Measurements from ENCODE around the gene RACGAP1.

RACGAP1 gene

DNA sequence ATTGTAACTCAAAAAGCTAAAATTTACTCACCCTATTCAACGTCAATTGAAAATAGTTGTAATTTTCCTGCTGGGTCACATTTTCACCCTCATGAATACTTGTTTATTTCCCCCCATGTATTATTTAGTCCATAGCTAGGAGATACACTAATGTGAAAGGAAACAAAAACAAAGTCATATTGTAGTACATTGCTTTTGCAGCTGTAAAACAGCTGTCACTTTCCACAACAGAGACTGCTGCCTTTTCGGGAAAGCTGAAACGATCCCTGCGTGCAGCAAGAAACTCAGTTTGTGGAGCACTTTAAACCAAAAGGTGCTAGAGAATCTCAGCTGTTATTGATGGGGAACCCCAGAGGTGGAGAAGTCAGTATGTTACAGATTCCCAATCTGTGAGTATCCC is 4.3 kb downstream of the RACGAP1 start:
- no peak for TF ChIP-seq ARNTL (CRISPR knock-in tag; IDR thresholded peaks at IDR 0.05; ENCODE audit: borderline replicate concordance, low read depth)
- TF ChIP-seq, protein P1, sequence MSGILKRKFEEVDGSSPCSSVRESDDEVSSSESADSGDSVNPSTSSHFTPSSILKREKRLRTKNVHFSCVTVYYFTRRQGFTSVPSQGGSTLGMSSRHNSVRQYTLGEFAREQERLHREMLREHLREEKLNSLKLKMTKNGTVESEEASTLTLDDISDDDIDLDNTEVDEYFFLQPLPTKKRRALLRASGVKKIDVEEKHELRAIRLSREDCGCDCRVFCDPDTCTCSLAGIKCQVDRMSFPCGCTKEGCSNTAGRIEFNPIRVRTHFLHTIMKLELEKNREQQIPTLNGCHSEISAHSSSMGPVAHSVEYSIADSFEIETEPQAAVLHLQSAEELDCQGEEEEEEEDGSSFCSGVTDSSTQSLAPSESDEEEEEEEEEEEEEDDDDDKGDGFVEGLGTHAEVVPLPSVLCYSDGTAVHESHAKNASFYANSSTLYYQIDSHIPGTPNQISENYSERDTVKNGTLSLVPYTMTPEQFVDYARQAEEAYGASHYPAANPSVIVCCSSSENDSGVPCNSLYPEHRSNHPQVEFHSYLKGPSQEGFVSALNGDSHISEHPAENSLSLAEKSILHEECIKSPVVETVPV (CRISPR knock-in tag; IDR thresholded peaks at IDR 0.05): no peak
- no peak for TF ChIP-seq ZNF565 (CRISPR knock-in tag; conservative IDR thresholded peaks at IDR 0.05; ENCODE audit: low read depth)
- no peak for TF ChIP-seq PPARA (CRISPR knock-in tag; IDR thresholded peaks at IDR 0.05; ENCODE audit: borderline replicate concordance)
- TF ChIP-seq ZC3H10 (CRISPR knock-in tag; IDR thresholded peaks at IDR 0.05): no peak
- no peak for TF ChIP-seq BACH2 (CRISPR knock-in tag; IDR thresholded peaks at IDR 0.05; ENCODE audit: borderline replicate concordance)
- TF ChIP-seq, protein P2, sequence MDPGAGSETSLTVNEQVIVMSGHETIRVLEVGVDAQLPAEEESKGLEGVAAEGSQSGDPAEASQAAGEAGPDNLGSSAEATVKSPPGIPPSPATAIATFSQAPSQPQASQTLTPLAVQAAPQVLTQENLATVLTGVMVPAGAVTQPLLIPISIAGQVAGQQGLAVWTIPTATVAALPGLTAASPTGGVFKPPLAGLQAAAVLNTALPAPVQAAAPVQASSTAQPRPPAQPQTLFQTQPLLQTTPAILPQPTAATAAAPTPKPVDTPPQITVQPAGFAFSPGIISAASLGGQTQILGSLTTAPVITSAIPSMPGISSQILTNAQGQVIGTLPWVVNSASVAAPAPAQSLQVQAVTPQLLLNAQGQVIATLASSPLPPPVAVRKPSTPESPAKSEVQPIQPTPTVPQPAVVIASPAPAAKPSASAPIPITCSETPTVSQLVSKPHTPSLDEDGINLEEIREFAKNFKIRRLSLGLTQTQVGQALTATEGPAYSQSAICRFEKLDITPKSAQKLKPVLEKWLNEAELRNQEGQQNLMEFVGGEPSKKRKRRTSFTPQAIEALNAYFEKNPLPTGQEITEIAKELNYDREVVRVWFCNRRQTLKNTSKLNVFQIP (CRISPR knock-in tag; IDR thresholded peaks at IDR 0.05; ENCODE audit: borderline replicate concordance, low read depth): no peak
- no peak for TF ChIP-seq TOX (CRISPR knock-in tag; IDR thresholded peaks at IDR 0.05; ENCODE audit: borderline replicate concordance)
- no peak for TF ChIP-seq ESRRG (CRISPR knock-in tag; IDR thresholded peaks at IDR 0.05)
- TF ChIP-seq OSR1 (CRISPR knock-in tag; IDR thresholded peaks at IDR 0.05): no peak
- no peak for TF ChIP-seq SNAI2 (CRISPR knock-in tag; IDR thresholded peaks at IDR 0.05)
- TF ChIP-seq ZNF70 (CRISPR knock-in tag; IDR thresholded peaks at IDR 0.05): no peak
- no peak for TF ChIP-seq GLIS3 (CRISPR knock-in tag; IDR thresholded peaks at IDR 0.05)
- ATAC-seq: no peak

DNA sequence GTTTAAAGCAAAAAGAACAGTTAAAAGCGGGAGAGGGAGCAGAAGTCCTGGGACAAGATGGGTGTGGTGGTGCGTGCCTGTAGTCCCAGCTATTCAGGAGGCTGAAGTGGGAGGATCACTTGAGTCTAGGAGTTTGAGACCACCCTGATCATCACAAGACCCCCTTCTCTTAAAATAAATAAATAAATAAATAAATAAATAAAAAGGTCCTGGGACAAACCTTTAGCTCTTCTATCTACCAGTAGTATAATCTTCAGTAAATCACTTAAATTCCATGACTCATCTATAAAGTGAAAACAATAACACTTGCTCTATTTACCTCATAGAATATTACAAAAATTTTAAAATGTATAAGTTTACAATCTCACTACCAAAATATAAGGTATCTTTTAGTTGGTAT is 5.8 kb downstream of the RACGAP1 start:
- no peak for ATAC-seq
- no peak for TF ChIP-seq TOX (CRISPR knock-in tag; IDR thresholded peaks at IDR 0.05; ENCODE audit: borderline replicate concordance)

DNA sequence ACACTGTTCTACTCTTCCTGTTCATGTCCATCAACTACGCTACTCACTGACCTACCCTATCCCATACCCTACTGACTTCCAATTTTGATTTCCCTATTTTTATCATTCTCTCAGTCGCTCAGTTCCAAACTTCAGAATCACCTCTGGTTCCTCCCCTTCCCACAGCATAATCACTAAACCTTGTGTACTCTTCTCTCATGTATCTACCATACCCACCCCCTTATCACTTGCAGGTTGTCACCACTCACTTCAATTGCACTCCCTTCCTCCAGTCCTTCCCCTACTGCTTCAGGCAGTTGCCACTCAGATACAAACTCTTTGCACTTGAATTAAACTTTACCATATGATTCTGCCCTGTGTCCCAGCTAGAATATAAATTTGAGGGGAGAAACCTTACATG is 6.3 kb downstream of the RACGAP1 start:
- TF ChIP-seq ARNTL (CRISPR knock-in tag; IDR thresholded peaks at IDR 0.05; ENCODE audit: borderline replicate concordance, low read depth) (no peak), RARB (CRISPR knock-in tag; IDR thresholded peaks at IDR 0.05) (no peak), ISL1 (CRISPR knock-in tag; IDR thresholded peaks at IDR 0.05) (no peak), ESRRG (CRISPR knock-in tag; IDR thresholded peaks at IDR 0.05) (no peak), BACH2 (CRISPR knock-in tag; IDR thresholded peaks at IDR 0.05; ENCODE audit: borderline replicate concordance) (no peak), OSR1 (CRISPR knock-in tag; IDR thresholded peaks at IDR 0.05) (no peak), ZC3H10 (CRISPR knock-in tag; IDR thresholded peaks at IDR 0.05) (no peak), CSDC2 (CRISPR knock-in tag; IDR thresholded peaks at IDR 0.05) (no peak)
- ATAC-seq: no peak

DNA sequence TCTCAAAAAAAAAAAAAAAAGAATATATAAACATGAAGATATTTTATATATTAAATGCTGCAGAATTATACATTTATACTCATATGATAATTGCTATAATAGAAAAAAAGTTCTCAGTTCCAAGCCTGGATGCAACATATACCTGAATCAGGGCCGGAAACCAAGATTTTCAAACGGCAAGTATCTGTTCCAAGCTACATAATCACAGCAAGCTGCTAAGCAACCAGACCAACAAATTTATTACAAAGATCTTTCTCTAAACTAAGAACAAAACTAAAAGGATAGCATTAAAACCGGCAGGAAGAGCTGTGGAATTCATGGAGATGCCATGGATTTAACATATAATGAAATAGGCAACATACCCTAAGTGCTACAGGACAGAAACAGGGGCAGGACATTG is 7.1 kb downstream of the RACGAP1 start:
- TF ChIP-seq CSDC2 (CRISPR knock-in tag; IDR thresholded peaks at IDR 0.05) (no peak), ZFP3 (CRISPR knock-in tag; IDR thresholded peaks at IDR 0.05) (no peak), BACH2 (CRISPR knock-in tag; IDR thresholded peaks at IDR 0.05; ENCODE audit: borderline replicate concordance) (no peak), TCF4 (CRISPR knock-in tag; IDR thresholded peaks at IDR 0.05; ENCODE audit: borderline replicate concordance) (no peak), RARB (CRISPR knock-in tag; IDR thresholded peaks at IDR 0.05) (no peak), ARNTL (CRISPR knock-in tag; IDR thresholded peaks at IDR 0.05; ENCODE audit: borderline replicate concordance, low read depth) (no peak), OSR1 (CRISPR knock-in tag; IDR thresholded peaks at IDR 0.05) (no peak), ZNF70 (CRISPR knock-in tag; IDR thresholded peaks at IDR 0.05) (no peak), ESRRG (CRISPR knock-in tag; IDR thresholded peaks at IDR 0.05) (no peak), ZNF8 (CRISPR knock-in tag; IDR thresholded peaks at IDR 0.05) (no peak)
- TF ChIP-seq, protein P3, sequence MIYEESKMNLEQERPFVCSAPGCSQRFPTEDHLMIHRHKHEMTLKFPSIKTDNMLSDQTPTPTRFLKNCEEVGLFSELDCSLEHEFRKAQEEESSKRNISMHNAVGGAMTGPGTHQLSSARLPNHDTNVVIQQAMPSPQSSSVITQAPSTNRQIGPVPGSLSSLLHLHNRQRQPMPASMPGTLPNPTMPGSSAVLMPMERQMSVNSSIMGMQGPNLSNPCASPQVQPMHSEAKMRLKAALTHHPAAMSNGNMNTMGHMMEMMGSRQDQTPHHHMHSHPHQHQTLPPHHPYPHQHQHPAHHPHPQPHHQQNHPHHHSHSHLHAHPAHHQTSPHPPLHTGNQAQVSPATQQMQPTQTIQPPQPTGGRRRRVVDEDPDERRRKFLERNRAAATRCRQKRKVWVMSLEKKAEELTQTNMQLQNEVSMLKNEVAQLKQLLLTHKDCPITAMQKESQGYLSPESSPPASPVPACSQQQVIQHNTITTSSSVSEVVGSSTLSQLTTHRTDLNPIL (CRISPR knock-in tag; IDR thresholded peaks at IDR 0.05; ENCODE audit: low read depth): no peak
- no peak for ATAC-seq

DNA sequence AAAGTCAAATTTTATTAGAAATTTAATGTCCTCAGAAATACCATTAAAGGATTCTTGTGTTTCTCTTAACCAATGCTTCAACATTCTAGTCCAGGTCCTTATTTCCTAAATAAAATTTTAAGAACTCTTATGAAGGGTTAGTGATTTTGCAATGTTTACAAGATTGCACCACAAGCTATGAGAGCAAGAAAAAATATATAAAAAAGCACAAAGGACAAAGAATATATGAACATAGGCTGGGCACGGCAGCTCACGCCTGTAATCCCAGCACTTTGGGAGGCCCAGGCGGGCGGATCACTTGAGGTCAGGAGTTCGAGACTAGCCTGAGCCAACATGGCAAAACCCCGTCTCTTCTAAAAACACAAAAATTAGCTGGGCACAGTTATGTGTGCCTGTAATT is 7.7 kb downstream of the RACGAP1 start:
- no peak for ATAC-seq
- TF ChIP-seq CSDC2 (CRISPR knock-in tag; IDR thresholded peaks at IDR 0.05) (no peak), GLIS3 (CRISPR knock-in tag; IDR thresholded peaks at IDR 0.05) (no peak), ISL1 (CRISPR knock-in tag; IDR thresholded peaks at IDR 0.05) (no peak), ZNF565 (CRISPR knock-in tag; conservative IDR thresholded peaks at IDR 0.05; ENCODE audit: low read depth) (no peak), TOX (CRISPR knock-in tag; IDR thresholded peaks at IDR 0.05; ENCODE audit: borderline replicate concordance) (no peak), OSR1 (CRISPR knock-in tag; IDR thresholded peaks at IDR 0.05) (no peak), ZFP30 (CRISPR knock-in tag; IDR thresholded peaks at IDR 0.05) (no peak), BACH2 (CRISPR knock-in tag; IDR thresholded peaks at IDR 0.05; ENCODE audit: borderline replicate concordance) (no peak), ZNF70 (CRISPR knock-in tag; IDR thresholded peaks at IDR 0.05) (no peak), ZFP3 (CRISPR knock-in tag; IDR thresholded peaks at IDR 0.05) (no peak), ZNF8 (CRISPR knock-in tag; IDR thresholded peaks at IDR 0.05) (no peak), ZC3H10 (CRISPR knock-in tag; IDR thresholded peaks at IDR 0.05) (no peak)
- TF ChIP-seq, protein P4, sequence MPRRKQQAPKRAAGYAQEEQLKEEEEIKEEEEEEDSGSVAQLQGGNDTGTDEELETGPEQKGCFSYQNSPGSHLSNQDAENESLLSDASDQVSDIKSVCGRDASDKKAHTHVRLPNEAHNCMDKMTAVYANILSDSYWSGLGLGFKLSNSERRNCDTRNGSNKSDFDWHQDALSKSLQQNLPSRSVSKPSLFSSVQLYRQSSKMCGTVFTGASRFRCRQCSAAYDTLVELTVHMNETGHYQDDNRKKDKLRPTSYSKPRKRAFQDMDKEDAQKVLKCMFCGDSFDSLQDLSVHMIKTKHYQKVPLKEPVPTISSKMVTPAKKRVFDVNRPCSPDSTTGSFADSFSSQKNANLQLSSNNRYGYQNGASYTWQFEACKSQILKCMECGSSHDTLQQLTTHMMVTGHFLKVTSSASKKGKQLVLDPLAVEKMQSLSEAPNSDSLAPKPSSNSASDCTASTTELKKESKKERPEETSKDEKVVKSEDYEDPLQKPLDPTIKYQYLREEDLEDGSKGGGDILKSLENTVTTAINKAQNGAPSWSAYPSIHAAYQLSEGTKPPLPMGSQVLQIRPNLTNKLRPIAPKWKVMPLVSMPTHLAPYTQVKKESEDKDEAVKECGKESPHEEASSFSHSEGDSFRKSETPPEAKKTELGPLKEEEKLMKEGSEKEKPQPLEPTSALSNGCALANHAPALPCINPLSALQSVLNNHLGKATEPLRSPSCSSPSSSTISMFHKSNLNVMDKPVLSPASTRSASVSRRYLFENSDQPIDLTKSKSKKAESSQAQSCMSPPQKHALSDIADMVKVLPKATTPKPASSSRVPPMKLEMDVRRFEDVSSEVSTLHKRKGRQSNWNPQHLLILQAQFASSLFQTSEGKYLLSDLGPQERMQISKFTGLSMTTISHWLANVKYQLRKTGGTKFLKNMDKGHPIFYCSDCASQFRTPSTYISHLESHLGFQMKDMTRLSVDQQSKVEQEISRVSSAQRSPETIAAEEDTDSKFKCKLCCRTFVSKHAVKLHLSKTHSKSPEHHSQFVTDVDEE (CRISPR knock-in tag; IDR thresholded peaks at IDR 0.05): no peak
- TF ChIP-seq, protein P5, sequence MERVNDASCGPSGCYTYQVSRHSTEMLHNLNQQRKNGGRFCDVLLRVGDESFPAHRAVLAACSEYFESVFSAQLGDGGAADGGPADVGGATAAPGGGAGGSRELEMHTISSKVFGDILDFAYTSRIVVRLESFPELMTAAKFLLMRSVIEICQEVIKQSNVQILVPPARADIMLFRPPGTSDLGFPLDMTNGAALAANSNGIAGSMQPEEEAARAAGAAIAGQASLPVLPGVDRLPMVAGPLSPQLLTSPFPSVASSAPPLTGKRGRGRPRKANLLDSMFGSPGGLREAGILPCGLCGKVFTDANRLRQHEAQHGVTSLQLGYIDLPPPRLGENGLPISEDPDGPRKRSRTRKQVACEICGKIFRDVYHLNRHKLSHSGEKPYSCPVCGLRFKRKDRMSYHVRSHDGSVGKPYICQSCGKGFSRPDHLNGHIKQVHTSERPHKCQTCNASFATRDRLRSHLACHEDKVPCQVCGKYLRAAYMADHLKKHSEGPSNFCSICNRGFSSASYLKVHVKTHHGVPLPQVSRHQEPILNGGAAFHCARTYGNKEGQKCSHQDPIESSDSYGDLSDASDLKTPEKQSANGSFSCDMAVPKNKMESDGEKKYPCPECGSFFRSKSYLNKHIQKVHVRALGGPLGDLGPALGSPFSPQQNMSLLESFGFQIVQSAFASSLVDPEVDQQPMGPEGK (CRISPR knock-in tag; IDR thresholded peaks at IDR 0.05; ENCODE audit: borderline replicate concordance): no peak
- TF ChIP-seq, protein P1 (CRISPR knock-in tag; IDR thresholded peaks at IDR 0.05): no peak
